Ascending aorta (tissue), 2 donors: Measurements from ENCODE around the gene ATRX. TPM values are rescaled to one million over a fixed set of nuclear protein-coding genes. Genes with fewer than 3 reads are reported as not detected.

Experiments used
- DNase-seq, 2 donors: peaks; one replicate each; pipeline ENCODE4 v3.0.0-alpha.2; 2019; ENCODE audit warnings: low spot score in 2 of 2
- H3K27ac ChIP-seq, 2 donors: fragments of 200-600 bp; sonication (generic); one replicate each; pipeline ENCODE4 v1.5.1; 2016 to 2017; ENCODE audit warnings: mild to moderate bottlenecking in 1 of 2
- H3K27me3 ChIP-seq: fragments of 200-600 bp; sonication (generic); one replicate; pipeline ENCODE4 v1.5.1; 2017
- H3K36me3 ChIP-seq, 2 donors: fragments of 200-600 bp; sonication (generic); one replicate each; pipeline ENCODE4 v1.5.1; 2016
- H3K4me1 ChIP-seq, 2 donors: fragments of 200-600 bp; sonication (generic); one replicate each; pipeline ENCODE4 v1.5.1; 2016 to 2017; ENCODE audit warnings: mild to moderate bottlenecking in 1 of 2
- H3K4me3 ChIP-seq, 2 donors: fragments of 200-600 bp; sonication (generic); one replicate each; pipeline ENCODE4 v1.5.1; 2016 to 2017; ENCODE audit warnings: mild to moderate bottlenecking in 1 of 2
- H3K9me3 ChIP-seq, 2 donors: fragments of 200-600 bp; sonication (generic); one replicate each; pipeline ENCODE4 v1.5.1; 2016
- CTCF ChIP-seq, 3 experiments: fragments of 200-600 bp in 2 of 3; fragments of 450-650 bp in 1 of 3; sonication (generic) in 2 of 3; IDR thresholded peaks; one replicate each; pipeline ENCODE4 v1.5.1; 2016 to 2019; ENCODE audit warnings: antibody characterized with exemption in 3 of 3, mild to moderate bottlenecking in 1 of 3, moderate library complexity in 1 of 3
- intact Hi-C: fragments of 100-400 bp; cut with DNase I; formaldehyde crosslinking; loops from one replicate; pipeline ENCODE4 v1.15.1; 2023
- total RNA-seq: library from RNA; depleted of rRNA; stranded (reverse); fragments of >200 nt; gene quantifications from one replicate; pipeline ENCODE4 v1.1.0, GENCODE V29; 2016

Gene ATRX
- total RNA-seq, 1 donor from 2014 or later, result 117 TPM

- Histone ChIP-seq H3K4me1 (no peaks in the 10 kb centered on the region), H3K27ac (no peak overlapping the region), H3K27me3 (no peaks in the 10 kb centered on the region), H3K9me3 (no peaks in the 10 kb centered on the region), H3K4me3 (no peak overlapping the region), H3K36me3 (no peaks in the 10 kb centered on the region)
- TF ChIP-seq CTCF (IDR thresholded peaks at IDR 0.05), result no peak
- no peak for DNase-seq
- intact Hi-C loops, result no loop called here
Measured at GRCh38 chrX:77795124-77795523, 9.1 kb upstream of the ATRX start.

GRCh38 chrX:77793946-77794345 is 7.9 kb upstream of the ATRX start:
- H3K4me1 ChIP-seq, result no peaks in the 10 kb centered on the region
- intact Hi-C loops, result no loop called here
- H3K4me3 ChIP-seq, result no peak overlapping the region
- no peaks in the 10 kb centered on the region for H3K36me3 ChIP-seq
- H3K27ac ChIP-seq, result no peak overlapping the region
- TF ChIP-seq CTCF (IDR thresholded peaks at IDR 0.05), result no peak
- DNase-seq, result no peak
- no peaks in the 10 kb centered on the region for H3K27me3 ChIP-seq
- H3K9me3 ChIP-seq, result no peaks in the 10 kb centered on the region

- Histone ChIP-seq H3K36me3 (no peaks in the 10 kb centered on the region), H3K27me3 (no peaks in the 10 kb centered on the region), H3K9me3 (no peaks in the 10 kb centered on the region), H3K27ac (no peak overlapping the region), H3K4me1 (no peaks in the 10 kb centered on the region), H3K4me3 (peak overlapping the region in 1 of 2 donors; percentile 51)
- TF ChIP-seq CTCF (IDR thresholded peaks at IDR 0.05), result no peak
- DNase-seq, result no peak
- intact Hi-C loops, result loop anchor here (5.0 to 10.0 kb wide), 2 partner anchors 113 to 314 kb away; partner anchors contain the start of gene PGK1
Measured at GRCh38 chrX:77788050-77788449, 2.0 kb upstream of the ATRX start.

GRCh38 chrX:77786365-77786680 is 307 bp upstream of the ATRX start:
- peak overlapping the region; percentile 90 to 93 for H3K27ac ChIP-seq
- DNase-seq, result no peak
- no peak for TF ChIP-seq CTCF (IDR thresholded peaks at IDR 0.05)
- H3K27me3 ChIP-seq, result no peaks in the 10 kb centered on the region
- intact Hi-C loops, result loop anchor here (5.0 to 10.0 kb wide), 2 partner anchors 112 to 316 kb away; partner anchors contain the start of gene PGK1
- H3K4me1 ChIP-seq, result no peaks in the 10 kb centered on the region
- no peaks in the 10 kb centered on the region for H3K9me3 ChIP-seq
- no peaks in the 10 kb centered on the region for H3K36me3 ChIP-seq
- peak overlapping the region; percentile 60 to 82 for H3K4me3 ChIP-seq

- Histone ChIP-seq H3K36me3 (no peaks in the 10 kb centered on the region), H3K27ac (no peak overlapping the region), H3K27me3 (no peaks in the 10 kb centered on the region), H3K4me1 (no peaks in the 10 kb centered on the region), H3K4me3 (no peak overlapping the region), H3K9me3 (no peaks in the 10 kb centered on the region)
- TF ChIP-seq CTCF (IDR thresholded peaks at IDR 0.05), result no peak
- DNase-seq, result no peak
- intact Hi-C loops, result loop anchor here (10.0 kb wide), 1 partner anchor 105 kb away; no protein-coding TSS in a partner anchor
Measured at GRCh38 chrX:77779695-77780094, 6.3 kb downstream of the ATRX start.

GRCh38 chrX:77776659-77777058 is 9.4 kb downstream of the ATRX start:
- no peak for TF ChIP-seq CTCF (IDR thresholded peaks at IDR 0.05)
- Histone ChIP-seq H3K4me1 (no peaks in the 10 kb centered on the region), H3K9me3 (no peaks in the 10 kb centered on the region), H3K27me3 (no peaks in the 10 kb centered on the region), H3K27ac (no peak overlapping the region), H3K4me3 (no peak overlapping the region), H3K36me3 (no peaks in the 10 kb centered on the region)
- DNase-seq, result no peak
- intact Hi-C loops, result no loop called here
